Endothelial cell of umbilical vein (primary cell): ENCODE results near the gene DSCAML1. TPM values are rescaled to one million over a fixed set of nuclear protein-coding genes. Genes with fewer than 3 reads are reported as not detected.

ENCODE experiments used
- BruUV-seq: library from RNA; stranded (reverse); fragments of 400-500 nt; replicated peaks from 2 replicates; lab custom pipeline; 2021; lab: Mats Ljungman, UMichigan
- CTCF ChIA-PET: fragments of 300-600, 350-600 bp; sonication (Branson Sonifier 250); formaldehyde crosslinking; loops from one replicate; lab custom pipeline; 2021; ENCODE audit warnings: antibody characterized with exemption, inconsistent platforms; lab: Charles Lee
- POLR2A ChIA-PET: fragments of 300-600, 350-600 bp; sonication (Branson Sonifier 250); formaldehyde crosslinking; loops from one replicate; lab custom pipeline; 2021; ENCODE audit warnings: antibody characterized with exemption, inconsistent platforms; lab: Charles Lee
- DNase-seq: peaks from one replicate; pipeline ENCODE4 v3.0.0-alpha.2; 2011; ENCODE audit warnings: low read depth, low spot score
- FAIRE-seq: peaks from 2 replicates; lab custom pipeline; 2011; peaks lifted over from hg19 to GRCh38; lab: Jason Lieb, UNC
- H2AFZ ChIP-seq: 2 replicates; pipeline ENCODE4 v1.6.0; 2012; ENCODE audit warnings: low read depth, low read length, control low read depth, inconsistent platforms
- H3K27ac ChIP-seq: 2 replicates; pipeline ENCODE4 v1.5.1; 2011; ENCODE audit warnings: low read depth, mild to moderate bottlenecking, control low read depth, low read length, moderate library complexity; ENCODE audit not compliant: insufficient read depth
- H3K27me3 ChIP-seq, 2 experiments: 2 replicates each; pipeline versions ENCODE4 v1.6.0 to v1.6.1; 2011; ENCODE audit warnings: low read length in 2 of 2, mixed read lengths in 1 of 2; ENCODE audit not compliant: control insufficient read depth in 2 of 2, insufficient read depth in 2 of 2
- H3K36me3 ChIP-seq, 2 experiments: 2 replicates in 1 of 2; 3 replicates in 1 of 2; pipeline ENCODE4 v1.5.1; 2011; ENCODE audit warnings: low read length in 2 of 2, mild to moderate bottlenecking in 1 of 2, moderate library complexity in 1 of 2; ENCODE audit not compliant: control insufficient read depth in 2 of 2, insufficient read depth in 2 of 2; ENCODE audit errors: extremely low read depth in 1 of 2
- H3K4me1 ChIP-seq: 3 replicates; pipeline ENCODE4 v1.5.1; 2011; ENCODE audit warnings: mild to moderate bottlenecking, low read length; ENCODE audit not compliant: control insufficient read depth, insufficient read depth; ENCODE audit errors: extremely low read depth
- H3K4me2 ChIP-seq: 2 replicates; pipeline ENCODE4 v1.6.1; 2011; ENCODE audit warnings: low read length, control low read depth, mixed read lengths; ENCODE audit not compliant: insufficient read depth
- H3K4me3 ChIP-seq, 3 experiments: fragments of 200-600 bp in 1 of 3; sonication (generic), shearing (Covaris generic) in 1 of 3; replicated peaks in 1 of 3; 2 replicates each; pipeline ENCODE4 v1.5.1; 2011 to 2016; ENCODE audit warnings: control low read depth in 3 of 3, low read length in 3 of 3, mild to moderate bottlenecking in 2 of 3, inconsistent platforms in 1 of 3, low read depth in 1 of 3, moderate library complexity in 1 of 3; ENCODE audit not compliant: insufficient read depth in 1 of 3
- H3K79me2 ChIP-seq: 2 replicates; pipeline ENCODE4 v1.6.0; 2012; ENCODE audit warnings: low read length, inconsistent platforms; ENCODE audit not compliant: control insufficient read depth, insufficient read depth
- H3K9ac ChIP-seq: replicated peaks from 2 replicates; pipeline ENCODE3; 2011; ENCODE audit warnings: low read length, control low read depth; ENCODE audit not compliant: insufficient read depth; ENCODE audit errors: extremely low read depth
- H3K9me1 ChIP-seq: replicated peaks from 3 replicates; pipeline ENCODE4 v1.6.0; 2011; ENCODE audit warnings: mild to moderate bottlenecking, low read length; ENCODE audit not compliant: control insufficient read depth, insufficient read depth; ENCODE audit errors: extremely low read depth
- H3K9me3 ChIP-seq: replicated peaks from 2 replicates; pipeline ENCODE4 v1.5.1; 2012; ENCODE audit warnings: low read length, inconsistent platforms; ENCODE audit not compliant: control insufficient read depth, insufficient read depth
- H4K20me1 ChIP-seq: replicated peaks from 2 replicates; pipeline ENCODE3; 2011; ENCODE audit warnings: mild to moderate bottlenecking, low read length; ENCODE audit not compliant: control insufficient read depth, insufficient read depth; ENCODE audit errors: extremely low read depth
- JUN ChIP-seq: IDR thresholded peaks from 2 replicates; pipeline ENCODE4 v1.6.1; 2011; ENCODE audit warnings: borderline replicate concordance, low read depth; ENCODE audit not compliant: insufficient read length, insufficient read depth
- MAX ChIP-seq: IDR thresholded peaks from 2 replicates; pipeline ENCODE4 v1.6.1; 2011; ENCODE audit not compliant: insufficient read depth, insufficient read length
- MYC ChIP-seq: IDR thresholded peaks from one replicate; pipeline ENCODE4 v1.6.1; 2011; ENCODE audit warnings: mild to moderate bottlenecking, low read depth, low read length
- dilution Hi-C: fragments of 300-500 bp; cut with MboI; formaldehyde crosslinking; loops from one replicate; pipeline ENCODE4 v1.15.0; 2019; ENCODE audit warnings: low sequenced_read_pairs; ENCODE audit not compliant: extremely low pct_ligation_motif_present
- intact Hi-C: fragments of 100-400 bp; cut with micrococcal nuclease; formaldehyde crosslinking; loops from one replicate; pipeline ENCODE4 v1.10.0; 2022
- polyA plus RNA-seq, 4 experiments: library from polyadenylated mRNA; depleted of rRNA in 3 of 4; stranded (reverse) in 3 of 4; unstranded in 1 of 4; fragments of >200 nt; gene quantifications; 2 replicates each; pipeline versions ENCODE4 v1.2.1 to v1.2.3, GENCODE V29; 2011 to 2012; ENCODE audit warnings: missing spikeins in 1 of 4
- total RNA-seq: library from RNA; stranded (reverse); gene quantifications from 2 replicates; pipeline ENCODE4 v1.2.3, GENCODE V29; 2021
- TF ChIP-seq, protein P1 (sequence below), 2 donors: IDR thresholded peaks; 1 replicate in 1 of 2; 2 replicates in 1 of 2; pipeline ENCODE4 v1.5.1; 2011; ENCODE audit warnings: low read length in 2 of 2, mild to moderate bottlenecking in 2 of 2, moderate library complexity in 2 of 2, control low read depth in 1 of 2, inconsistent platforms in 1 of 2, low read depth in 1 of 2; ENCODE audit not compliant: insufficient read depth in 1 of 2; ENCODE audit errors: extremely low read depth in 1 of 2

Gene DSCAML1
- total and polyA plus RNA-seq, 2 donors (not counting 3 experiments of a cell fraction or from before 2014, with no cell fraction given): not detected

GRCh38 chr11:117725048-117725734, 71.8 kb downstream of the DSCAML1 start:
- no peaks in the 10 kb centered on the region for H3K4me1 ChIP-seq
- no TSS peak for BruUV-seq
- DNase-seq: no peak
- no peaks in the 10 kb centered on the region for H3K36me3 ChIP-seq
- POLR2A ChIA-PET: no interaction called here
- H4K20me1 ChIP-seq: no peaks in the 10 kb centered on the region
- TF ChIP-seq JUN (no peak), MAX (no peak), MYC (no peak)
- no peaks in the 10 kb centered on the region for H3K9me1 ChIP-seq
- dilution Hi-C loops (no loop called here), intact Hi-C loops (no loop called here)
- H3K27ac ChIP-seq: no peak overlapping the region
- no peak overlapping the region for H2AFZ ChIP-seq
- H3K4me2 ChIP-seq: no peak overlapping the region
- H3K9ac ChIP-seq: no peak overlapping the region
- H3K79me2 ChIP-seq: no peaks in the 10 kb centered on the region
- FAIRE-seq: no peak
- peaks cover 2 to 9% of the 10 kb centered on the region in 2 experiments for H3K27me3 ChIP-seq
- CTCF ChIA-PET: no interaction called here
- H3K4me3 ChIP-seq: no peak overlapping the region
- no peaks in the 10 kb centered on the region for H3K9me3 ChIP-seq

- CTCF ChIA-PET: no interaction called here
- dilution Hi-C loops: no loop called here
- Histone ChIP-seq H3K36me3 (no peaks in the 10 kb centered on the region), H3K4me2 (no peak overlapping the region), H3K4me1 (no peaks in the 10 kb centered on the region), H3K9ac (no peak overlapping the region), H4K20me1 (no peaks in the 10 kb centered on the region), H3K79me2 (no peaks in the 10 kb centered on the region), H3K9me1 (no peaks in the 10 kb centered on the region), H3K27me3 (peaks cover 2 to 9% of the 10 kb centered on the region in 2 experiments), H3K9me3 (no peaks in the 10 kb centered on the region), H3K4me3 (no peak overlapping the region), H2AFZ (no peak overlapping the region), H3K27ac (no peak overlapping the region)
- BruUV-seq: no TSS peak
- FAIRE-seq (no peak), DNase-seq (no peak)
- TF ChIP-seq, protein P1, sequence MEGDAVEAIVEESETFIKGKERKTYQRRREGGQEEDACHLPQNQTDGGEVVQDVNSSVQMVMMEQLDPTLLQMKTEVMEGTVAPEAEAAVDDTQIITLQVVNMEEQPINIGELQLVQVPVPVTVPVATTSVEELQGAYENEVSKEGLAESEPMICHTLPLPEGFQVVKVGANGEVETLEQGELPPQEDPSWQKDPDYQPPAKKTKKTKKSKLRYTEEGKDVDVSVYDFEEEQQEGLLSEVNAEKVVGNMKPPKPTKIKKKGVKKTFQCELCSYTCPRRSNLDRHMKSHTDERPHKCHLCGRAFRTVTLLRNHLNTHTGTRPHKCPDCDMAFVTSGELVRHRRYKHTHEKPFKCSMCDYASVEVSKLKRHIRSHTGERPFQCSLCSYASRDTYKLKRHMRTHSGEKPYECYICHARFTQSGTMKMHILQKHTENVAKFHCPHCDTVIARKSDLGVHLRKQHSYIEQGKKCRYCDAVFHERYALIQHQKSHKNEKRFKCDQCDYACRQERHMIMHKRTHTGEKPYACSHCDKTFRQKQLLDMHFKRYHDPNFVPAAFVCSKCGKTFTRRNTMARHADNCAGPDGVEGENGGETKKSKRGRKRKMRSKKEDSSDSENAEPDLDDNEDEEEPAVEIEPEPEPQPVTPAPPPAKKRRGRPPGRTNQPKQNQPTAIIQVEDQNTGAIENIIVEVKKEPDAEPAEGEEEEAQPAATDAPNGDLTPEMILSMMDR (IDR thresholded peaks at IDR 0.05; ENCODE audit: extremely low read depth in 1 of 2, insufficient read depth in 1 of 2, low read depth in 1 of 2, low read length in 2 of 2): no peak
- no peak for TF ChIP-seq JUN
- POLR2A ChIA-PET: no interaction called here
- intact Hi-C loops: no loop called here
Observed at GRCh38 chr11:117724621-117725020, 72.4 kb downstream of the DSCAML1 start.
